ENCODE measurements around the gene SMS.
"Not testable (repeated sequence)": the region's sequence is repeated elsewhere in the genome, so short reads cannot be mapped to it uniquely, and the experiment has no call there.

Gene SMS

GRCh38 chrX:21948897-21949578 lies 8.5 kb downstream of the SMS start:
- TF ChIP-seq CTCF (IDR thresholded peaks at IDR 0.05; ENCODE audit: low read length, missing control alignments): no peak
- DNase-seq (ENCODE audit: low read depth): no peak
- no peak overlapping the region for H3K4me3 ChIP-seq (replicated peaks; ENCODE audit: low read depth, low read length)

GRCh38 chrX:21949689-21950088 lies 9.2 kb downstream of the SMS start:
- H3K4me3 ChIP-seq (replicated peaks; ENCODE audit: low read depth, low read length): no peak overlapping the region
- no peak for TF ChIP-seq CTCF (IDR thresholded peaks at IDR 0.05; ENCODE audit: low read length, missing control alignments)
- no peak for DNase-seq (ENCODE audit: low read depth)

GRCh38 chrX:21950557-21950956 lies 10.0 kb downstream of the SMS start:
- DNase-seq (ENCODE audit: low read depth); H3K4me3 ChIP-seq (replicated peaks; ENCODE audit: low read depth, low read length): not testable (repeated sequence)

GRCh38 chrX:21952624-21953023 lies 12.1 kb downstream of the SMS start:
- no peak overlapping the region for H3K4me3 ChIP-seq (replicated peaks; ENCODE audit: low read depth, low read length)
- no peak for TF ChIP-seq CTCF (IDR thresholded peaks at IDR 0.05; ENCODE audit: low read length, missing control alignments)
- no peak for DNase-seq (ENCODE audit: low read depth)

- not testable (repeated sequence) for H3K4me3 ChIP-seq (replicated peaks; ENCODE audit: low read depth, low read length); DNase-seq (ENCODE audit: low read depth)
Observed at GRCh38 chrX:21953195-21953830, 12.8 kb downstream of the SMS start.

GRCh38 chrX:21955403-21956189 lies 15.1 kb downstream of the SMS start:
- H3K4me3 ChIP-seq (replicated peaks; ENCODE audit: low read depth, low read length): no peak overlapping the region
- TF ChIP-seq CTCF (IDR thresholded peaks at IDR 0.05; ENCODE audit: low read length, missing control alignments): no peak
- no peak for DNase-seq (ENCODE audit: low read depth)

GRCh38 chrX:21956783-21957182 lies 16.3 kb downstream of the SMS start:
- TF ChIP-seq CTCF (IDR thresholded peaks at IDR 0.05; ENCODE audit: low read length, missing control alignments): no peak
- H3K4me3 ChIP-seq (replicated peaks; ENCODE audit: low read depth, low read length): no peak overlapping the region
- DNase-seq (ENCODE audit: low read depth): no peak
